ENCODE measurements around the gene ZDHHC20. TPM values are rescaled to one million over a fixed set of nuclear protein-coding genes. Genes with fewer than 3 reads are reported as not detected.

Gene ZDHHC20
- polyA plus RNA-seq, 3 donors, result 28.1 to 67.8 (median 66.8) TPM

- no peak overlapping the region for H3K4me3 Mint-ChIP-seq
- Histone ChIP-seq H2AFZ (ENCODE audit: insufficient read depth, low read depth, low read length, poor library complexity, severe bottlenecking) (no peak overlapping the region), H3K27me3 (ENCODE audit: control insufficient read depth in 2 of 2, insufficient read depth in 2 of 2, low read length in 2 of 2) (no peaks in the 10 kb centered on the region), H3K4me2 (replicated peaks; ENCODE audit: extremely low read depth, low read length, poor library complexity, severe bottlenecking) (no peak overlapping the region), H3K79me2 (ENCODE audit: insufficient read depth, low read length) (no peaks in the 10 kb centered on the region), H3K36me3 (replicated peaks in 1 of 2; ENCODE audit: control insufficient read depth in 1 of 2, insufficient read depth in 2 of 2, low read length in 2 of 2) (no peaks in the 10 kb centered on the region), H3K4me3 (replicated peaks in 1 of 3; ENCODE audit: low read depth in 2 of 3, low read length in 3 of 3) (no peak overlapping the region), H3K4me1 (ENCODE audit: control insufficient read depth in 1 of 2, insufficient read depth in 2 of 2, low read length in 2 of 2) (peaks cover 7 to 16% of the 10 kb centered on the region in 2 donors), H4K20me1 (ENCODE audit: insufficient read depth, low read length) (no peaks in the 10 kb centered on the region), H3K27ac (ENCODE audit: low read depth in 1 of 2, low read length in 2 of 2) (no peak overlapping the region), H3K9me3 (replicated peaks in 1 of 2; ENCODE audit: control insufficient read depth in 1 of 2, insufficient read depth in 1 of 2, low read length in 2 of 2) (no peaks in the 10 kb centered on the region), H3K9ac (ENCODE audit: insufficient read depth, low read length, poor library complexity, severe bottlenecking) (no peak overlapping the region)
- no peaks in the 10 kb centered on the region for H3K36me3 Mint-ChIP-seq
- peaks cover 0 to 6% (median 1%) of the 10 kb centered on the region in 3 donors for H3K27me3 Mint-ChIP-seq (ENCODE audit: low read depth in 3 of 3)
- WGBS (ENCODE audit: insufficient coverage), result 42% methylated on average over 4 of the region's 6 CpGs
- peaks cover 0 to 1% (median 0%) of the 10 kb centered on the region in 7 donors for H3K9me3 Mint-ChIP-seq
- peak overlapping the region in 1 of 7 donors; percentile 1 for H3K27ac Mint-ChIP-seq
- DNase-seq, result no peak
- intact Hi-C loops (cut with micrococcal nuclease), result no loop called here
- H3K4me1 Mint-ChIP-seq, result peaks cover 20% of the 10 kb centered on the region
- no peak for TF ChIP-seq CTCF (IDR thresholded peaks at IDR 0.05)
Observed at GRCh38 chr13:21348488-21349120, 110.5 kb downstream of the ZDHHC20 start.

GRCh38 chr13:21347753-21348318, 111.3 kb downstream of the ZDHHC20 start:
- Mint-ChIP-seq H3K36me3 (no peaks in the 10 kb centered on the region), H3K27me3 (ENCODE audit: low read depth in 3 of 3) (peaks cover 0 to 6% (median 0%) of the 10 kb centered on the region in 3 donors), H3K4me3 (no peak overlapping the region), H3K4me1 (peaks cover 25% of the 10 kb centered on the region), H3K9me3 (no peaks in the 10 kb centered on the region), H3K27ac (no peak overlapping the region)
- Histone ChIP-seq H3K4me2 (replicated peaks; ENCODE audit: extremely low read depth, low read length, poor library complexity, severe bottlenecking) (no peak overlapping the region), H3K79me2 (ENCODE audit: insufficient read depth, low read length) (no peaks in the 10 kb centered on the region), H3K4me3 (replicated peaks in 1 of 3; ENCODE audit: low read depth in 2 of 3, low read length in 3 of 3) (no peak overlapping the region), H3K36me3 (replicated peaks in 1 of 2; ENCODE audit: control insufficient read depth in 1 of 2, insufficient read depth in 2 of 2, low read length in 2 of 2) (no peaks in the 10 kb centered on the region), H3K9ac (ENCODE audit: insufficient read depth, low read length, poor library complexity, severe bottlenecking) (no peak overlapping the region), H3K4me1 (ENCODE audit: control insufficient read depth in 1 of 2, insufficient read depth in 2 of 2, low read length in 2 of 2) (peaks cover 7 to 20% of the 10 kb centered on the region in 2 donors), H3K27me3 (ENCODE audit: control insufficient read depth in 2 of 2, insufficient read depth in 2 of 2, low read length in 2 of 2) (no peaks in the 10 kb centered on the region), H2AFZ (ENCODE audit: insufficient read depth, low read depth, low read length, poor library complexity, severe bottlenecking) (no peak overlapping the region), H3K27ac (ENCODE audit: low read depth in 1 of 2, low read length in 2 of 2) (no peak overlapping the region), H3K9me3 (replicated peaks in 1 of 2; ENCODE audit: control insufficient read depth in 1 of 2, insufficient read depth in 1 of 2, low read length in 2 of 2) (no peaks in the 10 kb centered on the region), H4K20me1 (ENCODE audit: insufficient read depth, low read length) (no peaks in the 10 kb centered on the region)
- intact Hi-C loops (cut with micrococcal nuclease), result no loop called here
- WGBS (ENCODE audit: insufficient coverage), result 90% methylated on average over 6 of the region's 10 CpGs
- no peak for DNase-seq
- TF ChIP-seq CTCF (IDR thresholded peaks at IDR 0.05), result no peak

All from CD14-positive monocyte (primary cell).